Measurements from ENCODE around the gene TRNAU1AP. TPM values are rescaled to one million over a fixed set of nuclear protein-coding genes. Genes with fewer than 3 reads are reported as not detected.
"Not testable (repeated sequence)": the region's sequence is repeated elsewhere in the genome, so short reads cannot be mapped to it uniquely, and the experiment has no call there.

TRNAU1AP gene
- total RNA-seq, 1 donor from 2014 or later: 21.5 TPM

DNA sequence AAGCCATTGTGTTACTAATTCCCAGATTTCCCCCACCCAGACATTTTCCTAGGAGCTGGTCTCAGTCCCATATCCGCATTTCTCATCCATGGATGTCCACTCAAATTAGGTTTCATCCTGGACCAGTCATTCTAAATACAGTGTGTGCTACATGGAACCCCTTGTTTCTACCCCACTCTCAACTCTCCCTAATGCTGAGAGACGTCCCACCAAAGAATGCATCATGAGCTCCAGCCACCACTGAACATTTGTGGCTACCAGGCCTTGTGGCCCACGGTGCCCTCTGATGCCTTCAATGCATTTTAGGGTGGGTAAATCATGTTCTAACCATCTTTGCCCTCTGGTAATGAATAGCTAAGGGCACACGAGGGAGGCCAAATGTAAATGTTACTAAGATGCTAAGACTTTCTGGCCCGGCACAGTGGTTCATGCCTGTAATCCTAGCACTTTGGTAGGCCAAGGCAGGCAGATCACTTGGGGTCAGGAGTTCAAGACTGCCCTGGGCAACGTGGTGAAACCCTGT lies 25.9 kb downstream of the TRNAU1AP start:
- TF ChIP-seq CTCF (IDR thresholded peaks at IDR 0.05): no peak
- H3K4me1 Mint-ChIP-seq (ENCODE audit: low read depth): peaks cover 33% of the 10 kb centered on the region
- H3K9me3 Mint-ChIP-seq (ENCODE audit: low read depth): no peaks in the 10 kb centered on the region
- no peaks in the 10 kb centered on the region for H3K27me3 Mint-ChIP-seq (ENCODE audit: low read depth)
- no peak for DNase-seq (ENCODE audit: low spot score)
- H3K36me3 Mint-ChIP-seq (ENCODE audit: low read depth): peaks cover 27% of the 10 kb centered on the region
- peak overlapping the region; percentile 63 for H3K27ac Mint-ChIP-seq (ENCODE audit: unreplicated experiment)
- peak overlapping the region; percentile 9 for H3K4me3 Mint-ChIP-seq (ENCODE audit: unreplicated experiment)

GRCh38 chr1:28579401-28579800 lies 26.5 kb downstream of the TRNAU1AP start:
- peaks cover 33% of the 10 kb centered on the region for H3K4me1 Mint-ChIP-seq (ENCODE audit: low read depth)
- peaks cover 27% of the 10 kb centered on the region for H3K36me3 Mint-ChIP-seq (ENCODE audit: low read depth)
- no peak for DNase-seq (ENCODE audit: low spot score)
- TF ChIP-seq CTCF (IDR thresholded peaks at IDR 0.05): no peak
- no peaks in the 10 kb centered on the region for H3K9me3 Mint-ChIP-seq (ENCODE audit: low read depth)
- peak overlapping the region; percentile 89 for H3K4me3 Mint-ChIP-seq (ENCODE audit: unreplicated experiment)
- no peaks in the 10 kb centered on the region for H3K27me3 Mint-ChIP-seq (ENCODE audit: low read depth)
- peak overlapping the region; percentile 84 for H3K27ac Mint-ChIP-seq (ENCODE audit: unreplicated experiment)

- peak; percentile 70 for TF ChIP-seq CTCF (IDR thresholded peaks at IDR 0.05)
- Mint-ChIP-seq H3K36me3 (ENCODE audit: low read depth) (peaks cover 25% of the 10 kb centered on the region), H3K4me3 (ENCODE audit: unreplicated experiment) (peak overlapping the region; percentile 89), H3K4me1 (ENCODE audit: low read depth) (peaks cover 33% of the 10 kb centered on the region), H3K9me3 (ENCODE audit: low read depth) (no peaks in the 10 kb centered on the region), H3K27ac (ENCODE audit: unreplicated experiment) (peak overlapping the region; percentile 91), H3K27me3 (ENCODE audit: low read depth) (no peaks in the 10 kb centered on the region)
- DNase-seq (ENCODE audit: low spot score): no peak
Measured at GRCh38 chr1:28580722-28581530, 28.0 kb downstream of the TRNAU1AP start.

DNA sequence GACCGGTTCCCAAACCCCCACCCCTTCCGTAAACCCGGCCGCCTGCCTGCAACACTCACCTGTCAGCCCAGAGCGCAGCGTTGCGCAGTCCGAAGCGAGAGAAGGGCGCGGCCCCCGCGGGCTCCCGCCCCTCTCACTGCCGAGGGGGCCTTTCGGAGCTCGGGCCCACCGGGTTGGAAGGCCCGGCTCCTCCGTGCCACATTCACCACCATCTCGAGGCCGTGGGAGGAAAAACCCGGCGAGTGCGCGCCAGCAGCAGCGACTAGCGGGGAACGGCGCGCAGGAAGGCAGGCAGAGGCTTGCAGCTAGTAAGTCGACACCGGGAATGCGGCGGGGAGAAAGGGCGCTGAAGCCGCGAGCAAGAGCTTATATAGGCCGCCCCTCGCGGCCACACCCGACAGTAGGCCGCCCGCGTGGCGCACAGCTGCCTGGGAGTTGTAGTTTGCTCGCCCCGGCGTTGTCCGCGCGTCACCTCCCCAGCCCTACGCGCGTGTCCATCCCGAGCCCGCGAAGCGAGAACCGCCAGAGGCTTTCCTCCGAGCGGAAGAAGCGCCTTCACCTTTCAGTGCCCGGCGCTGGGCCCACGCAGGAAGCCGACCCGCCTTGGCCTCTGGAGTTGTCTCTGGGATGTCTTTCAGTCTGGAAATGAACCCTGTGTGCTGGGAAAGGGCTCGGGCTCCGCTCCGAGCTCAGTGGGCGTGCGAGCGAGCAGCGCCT lies 28.8 kb downstream of the TRNAU1AP start:
- Mint-ChIP-seq H3K27me3 (ENCODE audit: low read depth) (no peaks in the 10 kb centered on the region), H3K36me3 (ENCODE audit: low read depth) (peaks cover 25% of the 10 kb centered on the region), H3K27ac (ENCODE audit: unreplicated experiment) (peak overlapping the region; percentile 91), H3K4me3 (ENCODE audit: unreplicated experiment) (peak overlapping the region; percentile 89), H3K4me1 (ENCODE audit: low read depth) (peaks cover 33% of the 10 kb centered on the region), H3K9me3 (ENCODE audit: low read depth) (no peaks in the 10 kb centered on the region)
- peak; percentile 98 for DNase-seq (ENCODE audit: low spot score)
- TF ChIP-seq CTCF (IDR thresholded peaks at IDR 0.05): peak; percentile 59

DNA sequence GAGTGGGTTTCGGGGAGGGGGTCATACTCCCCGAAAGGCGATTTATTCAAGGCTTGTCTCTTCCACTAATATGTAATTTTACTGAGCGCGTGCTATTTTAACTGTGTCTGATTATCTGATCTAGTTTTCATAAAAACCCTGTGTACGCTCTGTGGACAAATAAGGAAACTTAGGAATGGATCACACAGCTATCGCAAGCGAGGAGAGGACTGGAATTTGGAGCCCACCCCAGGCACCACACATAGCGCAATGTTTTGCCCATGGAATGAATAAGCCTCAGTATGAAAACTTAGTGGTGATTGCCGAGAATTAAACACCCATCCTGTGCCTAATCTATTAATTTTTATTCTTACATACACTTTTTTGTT lies 29.3 kb downstream of the TRNAU1AP start:
- Mint-ChIP-seq H3K27me3 (ENCODE audit: low read depth) (no peaks in the 10 kb centered on the region), H3K36me3 (ENCODE audit: low read depth) (peaks cover 25% of the 10 kb centered on the region), H3K4me1 (ENCODE audit: low read depth) (peaks cover 33% of the 10 kb centered on the region), H3K27ac (ENCODE audit: unreplicated experiment) (peak overlapping the region; percentile 91), H3K9me3 (ENCODE audit: low read depth) (no peaks in the 10 kb centered on the region), H3K4me3 (ENCODE audit: unreplicated experiment) (peak overlapping the region; percentile 89)
- TF ChIP-seq CTCF (IDR thresholded peaks at IDR 0.05): no peak
- no peak for DNase-seq (ENCODE audit: low spot score)

- H3K4me3 Mint-ChIP-seq (ENCODE audit: unreplicated experiment): not testable (repeated sequence)
Measured at GRCh38 chr1:28586585-28587391, 33.9 kb downstream of the TRNAU1AP start.

More at GRCh38 chr1:28586585-28587391, 33.9 kb downstream of the TRNAU1AP start:
- not testable (repeated sequence) for H3K27me3 Mint-ChIP-seq (ENCODE audit: low read depth); H3K9me3 Mint-ChIP-seq (ENCODE audit: low read depth); H3K4me1 Mint-ChIP-seq (ENCODE audit: low read depth); DNase-seq (ENCODE audit: low spot score); H3K36me3 Mint-ChIP-seq (ENCODE audit: low read depth)
- peak overlapping the region; percentile 41 for H3K27ac Mint-ChIP-seq (ENCODE audit: unreplicated experiment)

Data from chondrocyte (in vitro differentiated cells).